Panc1 (cell line): ENCODE data around the gene ATP11B.

Experiments
- CTCF ChIP-seq: fragments of 450-650 bp; IDR thresholded peaks from 2 replicates; pipeline ENCODE4 v1.5.1; 2017; ENCODE audit warnings: mild to moderate bottlenecking
- REST ChIP-seq, 2 experiments: IDR thresholded peaks; 2 replicates each; pipeline ENCODE4 v1.6.1; 2011 to 2012; ENCODE audit warnings: low read depth in 2 of 2, control low read depth in 1 of 2, low read length in 1 of 2, mild to moderate bottlenecking in 1 of 2, moderate library complexity in 1 of 2; ENCODE audit not compliant: insufficient read depth in 1 of 2

- TF ChIP-seq CTCF (no peak), REST (IDR thresholded peaks at IDR 0.05; ENCODE audit: insufficient read depth in 1 of 2, low read depth in 2 of 2, low read length in 1 of 2) (no peak)
Measured at GRCh38 chr3:182902236-182902635, 108.9 kb downstream of the ATP11B start.
